NCI-H1930 (cell line): ENCODE results near the gene ZNF789.

Experiments
- DNase-seq, 2 experiments: peaks; one replicate each; lab custom pipeline; 2025; lab: John Stamatoyannopoulos, UW

ZNF789 gene

GRCh38 chr7:99504603-99505323 lies 32.1 kb downstream of the ZNF789 start, which contains the start of gene ZKSCAN5:
Gene ZKSCAN5, plus strand, starts transcription at chr7:99504662. Its CDS starts 1,383 bp downstream, at chr7:99506045.
- peak; percentile 96 to 98 for DNase-seq

DNA sequence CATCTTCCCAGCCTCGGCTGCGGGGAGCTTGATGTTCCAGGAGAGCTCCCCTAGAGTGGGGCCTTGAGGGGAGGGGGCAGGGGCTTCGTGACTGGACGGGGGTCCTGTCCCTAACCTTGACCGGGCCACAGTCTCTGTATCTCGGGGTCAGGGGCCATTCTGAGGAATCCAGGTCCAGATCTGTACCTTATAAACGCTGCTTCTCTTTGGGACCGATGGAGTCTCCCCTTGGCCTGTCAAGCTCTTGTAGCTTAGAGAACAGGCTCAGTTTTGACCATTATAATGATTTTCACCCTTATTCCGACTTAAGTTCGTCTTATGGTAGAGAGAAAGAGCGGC lies 32.6 kb downstream of the ZNF789 start:
- no peak for DNase-seq

- no peak for DNase-seq
Measured at GRCh38 chr7:99514050-99514449, 41.4 kb downstream of the ZNF789 start.

- DNase-seq, result no peak
Measured at GRCh38 chr7:99521399-99521798, 48.7 kb downstream of the ZNF789 start.

- no peak for DNase-seq
Measured at GRCh38 chr7:99525713-99526440, 53.2 kb downstream of the ZNF789 start.

DNA sequence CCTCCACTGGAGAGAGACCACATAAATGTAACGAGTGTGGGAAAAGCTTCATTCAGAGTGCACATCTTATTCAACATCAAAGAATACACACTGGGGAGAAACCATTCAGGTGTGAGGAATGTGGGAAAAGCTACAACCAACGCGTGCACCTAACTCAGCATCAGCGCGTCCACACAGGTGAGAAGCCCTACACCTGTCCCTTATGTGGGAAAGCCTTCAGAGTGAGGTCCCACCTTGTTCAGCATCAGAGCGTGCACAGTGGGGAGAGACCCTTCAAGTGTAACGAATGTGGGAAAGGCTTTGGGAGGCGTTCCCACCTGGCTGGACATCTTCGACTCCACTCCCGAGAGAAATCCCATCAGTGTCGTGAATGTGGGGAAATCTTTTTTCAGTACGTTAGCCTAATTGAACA lies 58.7 kb downstream of the ZNF789 start:
- DNase-seq, result no peak

DNA sequence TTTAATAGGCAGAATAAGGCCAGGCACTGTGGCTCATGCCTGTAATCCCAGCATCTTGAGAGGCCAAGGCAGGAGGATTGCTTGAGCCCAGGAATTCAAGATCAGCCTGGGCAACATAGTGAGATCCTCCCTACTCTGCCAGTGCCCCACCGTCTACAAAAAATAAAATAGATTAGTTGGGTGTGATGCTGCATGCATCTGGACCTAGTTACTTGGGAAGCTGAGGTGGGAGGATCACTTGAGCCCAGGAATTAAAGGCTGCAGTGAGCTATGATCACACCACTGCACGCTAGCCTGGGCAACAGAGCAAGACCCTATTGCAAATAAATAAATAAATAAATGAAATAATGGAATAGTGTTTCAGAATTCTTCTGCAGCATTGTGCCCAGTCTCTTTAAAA lies 63.0 kb downstream of the ZNF789 start:
- DNase-seq, result no peak
